Bronchial epithelial cell (primary cell): ENCODE results near the gene OAS3. TPM values are rescaled to one million over a fixed set of nuclear protein-coding genes. Genes with fewer than 3 reads are reported as not detected.
"Not testable (repeated sequence)": the region's sequence is repeated elsewhere in the genome, so short reads cannot be mapped to it uniquely, and the experiment has no call there.

Experiments
- DNase-seq: peaks from one replicate; pipeline ENCODE4 v3.0.0-alpha.2; 2010; ENCODE audit warnings: low read depth
- FAIRE-seq: peaks from 2 replicates; lab custom pipeline; 2011; peaks lifted over from hg19 to GRCh38; lab: Jason Lieb, UNC
- H3K27me3 ChIP-seq: 2 replicates; pipeline ENCODE4 v1.5.1; 2011; ENCODE audit warnings: low read length; ENCODE audit not compliant: control insufficient read depth, insufficient read depth
- H3K36me3 ChIP-seq: 2 replicates; pipeline ENCODE4 v1.5.1; 2011; ENCODE audit warnings: low read length; ENCODE audit not compliant: control insufficient read depth, insufficient read depth
- H3K4me3 ChIP-seq: 2 replicates; pipeline ENCODE4 v1.5.1; 2011; ENCODE audit warnings: mild to moderate bottlenecking, low read depth, low read length, control low read depth
- CTCF ChIP-seq: IDR thresholded peaks from 2 replicates; pipeline ENCODE4 v1.5.1; 2011; ENCODE audit warnings: mild to moderate bottlenecking, moderate library complexity, low read length, control low read depth, inconsistent platforms; ENCODE audit not compliant: insufficient read depth, severe bottlenecking
- total RNA-seq: library from RNA; depleted of rRNA; stranded (reverse); fragments of >200 nt; gene quantifications from 2 replicates; pipeline ENCODE4 v1.2.1, GENCODE V29; 2014

OAS3 gene
- total RNA-seq, 1 donor from 2014 or later: 1.3 TPM

- H3K4me3 ChIP-seq: no peak overlapping the region
- no peak for TF ChIP-seq CTCF
- no peak for DNase-seq
- no peak for FAIRE-seq
- H3K36me3 ChIP-seq: no peaks in the 10 kb centered on the region
- no peaks in the 10 kb centered on the region for H3K27me3 ChIP-seq
Observed at GRCh38 chr12:112980491-112981158, 42.4 kb downstream of the OAS3 start.

DNA sequence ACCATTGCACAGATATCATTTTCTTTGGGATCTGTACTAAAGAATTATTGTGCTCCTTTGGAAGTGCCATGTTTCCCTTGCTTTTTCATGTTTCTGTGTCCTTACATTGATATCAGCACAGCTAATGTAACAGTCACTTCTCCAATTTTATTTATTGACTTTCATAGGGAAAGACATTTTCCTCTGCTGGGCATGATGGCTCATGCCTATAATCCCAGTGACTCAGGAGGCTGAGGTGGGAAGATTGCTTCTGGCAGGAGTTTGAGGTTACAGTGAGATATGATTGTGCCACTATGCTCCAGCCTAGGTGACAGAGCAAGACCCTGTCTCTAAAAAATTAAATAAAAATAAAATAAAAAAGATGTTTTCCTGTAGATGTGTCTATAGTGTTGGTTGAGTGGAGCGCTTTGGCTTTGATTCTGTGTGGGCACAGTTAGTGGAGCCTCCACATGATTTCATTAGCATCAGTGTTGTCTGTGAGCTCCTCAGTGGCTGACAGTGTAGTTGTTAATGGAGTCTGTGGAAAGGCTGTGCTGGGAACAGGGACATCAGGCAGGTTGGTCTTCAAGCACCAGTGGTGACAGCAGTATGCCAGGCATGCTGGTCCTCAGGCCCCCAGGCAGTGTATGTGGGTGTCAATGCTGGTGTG is 47.5 kb downstream of the OAS3 start:
- Histone ChIP-seq H3K4me3 (no peak overlapping the region), H3K36me3 (no peaks in the 10 kb centered on the region), H3K27me3 (no peaks in the 10 kb centered on the region)
- FAIRE-seq (no peak), DNase-seq (peak; percentile 86)
- TF ChIP-seq CTCF: no peak

DNA sequence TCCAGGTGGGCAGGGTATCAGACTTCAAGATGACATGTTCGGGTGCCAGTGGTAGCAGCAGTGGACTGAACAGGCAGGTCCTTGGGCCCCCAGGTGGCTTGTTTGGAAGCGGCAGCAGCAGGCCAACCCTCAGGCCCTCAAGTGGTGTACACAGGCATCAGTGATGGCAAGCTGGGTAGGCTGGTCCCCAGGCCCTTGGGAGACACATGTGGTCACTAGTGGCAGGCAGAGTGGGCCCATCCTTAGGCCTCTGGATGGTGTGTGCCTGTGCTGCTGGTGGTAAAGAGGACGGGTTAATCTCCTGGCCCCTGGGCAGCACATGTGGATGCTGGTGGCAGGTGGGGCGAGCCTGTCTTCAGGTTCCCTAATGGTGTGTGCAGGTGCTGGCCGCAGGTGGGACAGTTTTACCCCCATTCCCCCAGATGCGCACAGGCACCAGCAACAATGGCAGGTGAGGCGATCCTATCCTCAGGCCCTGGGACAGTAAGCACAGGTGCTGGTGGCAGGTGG is 48.1 kb downstream of the OAS3 start:
- FAIRE-seq: no peak
- Histone ChIP-seq H3K36me3 (no peaks in the 10 kb centered on the region), H3K27me3 (no peaks in the 10 kb centered on the region), H3K4me3 (no peak overlapping the region)
- TF ChIP-seq CTCF: no peak
- DNase-seq: no peak

- H3K27me3 ChIP-seq: no peaks in the 10 kb centered on the region
- no peaks in the 10 kb centered on the region for H3K36me3 ChIP-seq
- DNase-seq (no peak), FAIRE-seq (no peak)
- H3K4me3 ChIP-seq: no peak overlapping the region
- TF ChIP-seq CTCF: no peak
Observed at GRCh38 chr12:112987561-112987960, 49.3 kb downstream of the OAS3 start.

- Histone ChIP-seq H3K27me3 (no peaks in the 10 kb centered on the region), H3K36me3 (no peaks in the 10 kb centered on the region), H3K4me3 (no peak overlapping the region)
- no peak for TF ChIP-seq CTCF
- no peak for FAIRE-seq
- no peak for DNase-seq
Observed at GRCh38 chr12:112988224-112988623, 50.0 kb downstream of the OAS3 start.

- DNase-seq, H3K36me3 ChIP-seq, FAIRE-seq: not testable (repeated sequence)
Observed at GRCh38 chr12:112988823-112989385, 50.6 kb downstream of the OAS3 start.

More at GRCh38 chr12:112988823-112989385, 50.6 kb downstream of the OAS3 start:
- H3K27me3 ChIP-seq, H3K4me3 ChIP-seq: not testable (repeated sequence)
